NCI-H1930 (cell line): ENCODE measurements around the gene AGTRAP.

Experiments used
- DNase-seq, 2 experiments: peaks; one replicate each; lab custom pipeline; 2025; lab: John Stamatoyannopoulos, UW

The AGTRAP gene

DNA sequence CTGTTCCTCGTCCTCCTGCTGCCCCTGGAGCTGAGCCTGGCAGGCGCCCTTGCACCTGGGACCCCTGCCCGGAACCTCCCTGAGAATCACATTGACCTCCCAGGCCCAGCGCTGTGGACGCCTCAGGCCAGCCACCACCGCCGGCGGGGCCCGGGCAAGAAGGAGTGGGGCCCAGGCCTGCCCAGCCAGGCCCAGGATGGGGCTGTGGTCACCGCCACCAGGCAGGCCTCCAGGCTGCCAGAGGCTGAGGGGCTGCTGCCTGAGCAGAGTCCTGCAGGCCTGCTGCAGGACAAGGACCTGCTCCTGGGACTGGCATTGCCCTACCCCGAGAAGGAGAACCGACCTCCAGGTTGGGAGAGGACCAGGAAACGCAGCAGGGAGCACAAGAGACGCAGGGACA is 29.6 kb upstream of the AGTRAP start:
- DNase-seq, result no peak

DNA sequence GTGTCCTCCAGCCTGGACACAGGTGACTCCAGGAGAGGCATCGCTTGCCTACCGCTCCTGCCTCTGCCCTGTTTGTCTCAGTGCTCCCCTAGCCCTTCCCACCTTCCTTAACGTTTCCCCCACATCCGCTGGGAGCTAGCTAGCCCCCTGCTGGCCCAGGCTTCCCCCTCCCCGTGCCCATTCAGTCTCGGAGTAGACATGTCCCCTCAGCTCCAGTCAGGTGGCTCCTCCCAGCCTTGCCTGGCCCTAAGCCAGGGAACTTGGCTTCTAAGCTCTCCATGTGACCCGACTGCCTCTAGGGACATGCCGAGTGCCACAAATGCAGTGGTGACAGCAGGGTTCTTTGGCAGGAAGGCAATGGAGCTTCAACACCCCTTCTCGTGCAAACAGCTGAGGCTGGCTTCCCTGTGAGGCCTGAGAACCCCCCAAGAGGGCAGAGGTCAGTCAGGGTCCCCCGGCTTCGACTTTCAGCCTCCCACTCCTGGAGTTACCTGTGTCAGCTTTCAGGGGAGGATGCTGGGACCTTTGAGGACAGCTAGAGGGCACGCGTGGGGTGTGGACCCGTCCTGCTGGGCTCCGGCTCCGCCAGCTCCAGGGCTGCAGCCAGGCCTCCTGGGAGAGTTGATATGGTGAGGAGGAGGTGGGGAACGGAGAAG is 28.2 kb upstream of the AGTRAP start:
- no peak for DNase-seq

DNA sequence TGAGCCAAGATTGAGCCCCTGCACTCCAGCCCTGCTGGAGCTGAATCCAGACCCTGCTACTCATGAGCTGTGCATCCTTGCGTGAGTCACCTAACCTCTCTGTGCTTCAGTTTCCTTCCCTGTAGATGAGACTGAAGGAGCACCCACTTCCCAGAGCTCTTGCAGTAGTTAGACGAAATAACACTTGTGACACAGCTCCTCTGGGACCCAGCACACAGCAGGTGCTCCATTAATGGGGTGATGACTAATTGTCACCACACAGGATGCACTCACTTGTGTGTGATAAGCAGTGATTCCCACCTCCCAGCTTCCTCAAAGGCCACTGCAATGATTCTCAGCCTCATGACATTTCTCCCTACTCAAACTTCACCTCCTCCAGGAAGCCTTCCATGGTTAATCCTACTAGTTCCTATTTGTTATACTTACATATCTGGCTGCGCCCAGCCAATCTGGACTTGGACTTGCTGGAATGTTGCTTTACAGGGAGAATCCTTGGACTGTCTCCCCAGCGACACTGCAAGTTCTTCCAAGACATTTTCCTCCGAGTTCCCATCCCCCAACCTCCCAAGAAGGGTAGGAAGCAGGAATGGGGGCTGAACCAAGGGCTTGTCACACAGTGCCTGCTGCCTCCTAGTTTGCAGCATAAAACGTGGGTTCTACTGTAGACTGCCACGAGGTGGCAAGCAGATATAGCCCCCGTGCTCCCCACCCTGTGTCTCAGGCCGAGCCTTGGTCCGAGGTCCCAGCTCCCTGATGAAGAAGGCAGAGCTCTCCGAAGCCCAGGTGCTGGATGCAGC is 27.2 kb upstream of the AGTRAP start:
- DNase-seq, result no peak

DNA sequence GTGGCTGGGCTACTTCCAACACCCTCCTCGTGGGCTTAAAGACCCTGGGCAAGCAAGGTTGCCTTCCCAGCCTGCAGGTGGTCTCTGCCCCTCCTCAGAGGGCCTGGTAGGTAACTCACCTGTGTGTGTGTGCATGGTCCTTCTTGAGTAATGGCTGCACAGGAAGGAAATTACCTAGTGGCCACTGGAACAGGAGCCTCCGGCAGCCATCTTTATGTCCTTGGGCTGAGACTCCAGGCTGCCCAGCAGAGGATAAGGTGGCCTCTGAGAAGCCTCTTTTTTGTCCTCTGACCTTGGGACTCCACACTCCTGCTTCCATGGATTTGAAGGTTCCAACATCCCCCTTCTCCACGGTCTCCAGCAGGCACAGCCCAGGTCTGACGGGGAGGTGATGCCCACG is 24.4 kb upstream of the AGTRAP start:
- DNase-seq, result no peak

DNA sequence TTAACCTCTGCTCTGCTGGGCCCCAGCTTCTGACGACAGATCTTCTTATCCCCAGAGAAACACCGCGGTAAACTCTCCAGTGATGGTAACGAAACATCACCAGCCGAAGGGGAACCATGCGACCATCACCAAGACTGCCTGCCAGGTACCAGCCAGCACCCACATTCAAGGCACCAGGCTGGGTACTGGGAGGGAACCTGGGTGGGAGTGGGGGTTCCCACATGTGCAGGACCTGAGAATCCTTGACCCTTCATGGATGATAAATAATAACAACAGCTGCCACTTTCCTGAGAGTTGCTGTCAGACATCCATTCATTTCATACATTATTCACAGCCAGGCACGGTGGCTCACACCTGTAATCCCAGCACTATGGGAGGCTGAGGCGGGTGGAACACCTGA is 23.7 kb upstream of the AGTRAP start:
- DNase-seq, result no peak

DNA sequence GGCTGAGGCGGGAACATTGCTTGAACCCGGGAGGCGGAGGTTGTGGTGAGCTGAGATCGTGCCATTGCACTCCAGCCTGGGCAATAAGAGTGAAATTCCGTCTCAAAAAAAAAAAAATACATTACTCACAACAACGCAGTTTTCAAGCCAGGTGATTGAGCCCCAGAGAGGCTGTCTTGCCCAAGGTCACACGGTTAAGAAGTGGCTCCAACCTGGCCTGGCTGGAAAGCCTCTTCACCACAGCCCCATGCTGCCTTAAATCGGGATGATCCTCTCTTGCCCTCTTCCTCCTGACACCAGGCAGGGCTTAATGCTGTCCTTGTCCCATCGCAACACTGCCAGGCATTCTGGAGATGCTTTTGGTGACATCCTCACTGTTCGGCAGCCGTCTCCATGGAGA is 22.8 kb upstream of the AGTRAP start:
- no peak for DNase-seq

DNA sequence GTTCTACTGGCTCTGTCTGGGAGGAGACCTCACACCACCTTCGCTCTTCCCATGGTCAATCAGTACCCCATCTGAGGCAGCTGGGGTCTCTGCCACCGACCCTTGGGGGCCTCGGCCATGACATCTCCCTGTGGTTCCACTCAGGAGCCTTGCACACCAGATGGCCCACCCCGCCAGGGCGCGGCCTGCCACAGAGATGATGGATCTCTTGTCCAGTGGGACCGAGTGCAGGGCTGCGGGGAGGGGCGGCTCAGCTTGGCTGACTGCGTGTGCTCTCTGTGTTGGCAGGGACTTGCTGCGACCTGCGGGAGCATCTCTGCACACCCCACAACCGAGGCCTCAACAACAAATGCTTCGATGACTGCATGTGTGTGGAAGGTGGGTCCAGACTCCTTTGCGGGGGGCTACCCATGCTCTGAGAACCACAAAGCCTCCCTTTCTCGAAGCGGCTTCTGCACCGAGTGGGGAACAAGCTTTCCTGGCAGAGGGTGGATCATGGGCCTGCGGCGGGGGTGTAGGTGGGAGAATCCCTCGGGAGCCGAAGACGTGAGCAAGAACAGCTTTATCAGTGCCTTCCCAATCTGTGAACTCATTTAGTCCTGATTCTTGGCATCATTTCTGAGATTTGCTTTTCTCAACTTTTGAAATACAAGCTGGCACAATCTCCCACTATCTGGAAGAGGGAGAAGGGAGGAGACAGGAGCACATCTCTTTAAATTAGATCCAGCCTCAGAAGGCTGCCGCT is 20.9 kb upstream of the AGTRAP start:
- no peak for DNase-seq

DNA sequence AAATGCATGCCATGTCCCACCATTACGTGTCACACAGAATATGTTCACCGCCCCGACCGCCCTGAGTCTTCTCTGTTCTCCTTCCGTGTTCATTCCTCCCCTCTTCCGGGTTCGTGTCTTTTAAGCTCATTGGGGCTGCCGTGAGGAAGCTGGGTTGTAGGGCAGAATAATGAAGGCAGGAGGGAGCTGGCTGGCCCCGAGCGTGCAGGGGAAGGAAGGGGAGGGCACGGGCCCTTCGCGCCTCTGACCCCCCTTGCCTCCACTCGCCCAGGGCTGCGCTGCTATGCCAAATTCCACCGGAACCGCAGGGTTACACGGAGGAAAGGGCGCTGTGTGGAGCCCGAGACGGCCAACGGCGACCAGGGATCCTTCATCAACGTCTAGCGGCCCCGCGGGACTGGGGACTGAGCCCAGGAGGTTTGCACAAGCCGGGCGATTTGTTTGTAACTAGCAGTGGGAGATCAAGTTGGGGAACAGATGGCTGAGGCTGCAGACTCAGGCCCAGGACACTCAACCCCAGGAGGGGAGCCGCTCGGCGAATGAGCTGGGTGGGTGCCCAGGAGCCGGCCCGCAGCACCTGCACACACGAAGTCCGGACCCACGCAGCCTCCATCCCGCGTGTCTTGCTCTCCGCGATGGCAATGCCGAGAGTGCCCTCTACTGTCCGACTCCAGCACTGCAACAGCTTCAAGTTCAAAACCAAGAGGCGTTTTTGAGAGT is 16.5 kb upstream of the AGTRAP start:
- DNase-seq, result peak; percentile 22 to 41

DNA sequence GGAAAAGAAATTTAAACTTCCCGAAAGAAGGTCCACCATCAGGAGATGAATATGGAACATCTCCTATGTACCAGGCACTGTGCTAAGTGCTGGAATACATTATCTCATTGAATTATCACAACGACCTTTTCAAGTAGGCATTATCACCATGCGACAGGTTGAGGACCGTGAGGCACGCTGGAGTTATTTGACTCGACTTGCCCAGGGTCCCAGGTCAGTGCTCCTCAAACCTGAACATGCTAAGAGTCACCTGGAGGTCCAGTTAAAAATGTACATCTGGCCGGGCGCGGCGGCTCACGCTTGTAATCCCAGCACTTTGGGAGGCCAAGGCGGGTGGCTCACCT is 15.9 kb upstream of the AGTRAP start:
- no peak for DNase-seq

DNA sequence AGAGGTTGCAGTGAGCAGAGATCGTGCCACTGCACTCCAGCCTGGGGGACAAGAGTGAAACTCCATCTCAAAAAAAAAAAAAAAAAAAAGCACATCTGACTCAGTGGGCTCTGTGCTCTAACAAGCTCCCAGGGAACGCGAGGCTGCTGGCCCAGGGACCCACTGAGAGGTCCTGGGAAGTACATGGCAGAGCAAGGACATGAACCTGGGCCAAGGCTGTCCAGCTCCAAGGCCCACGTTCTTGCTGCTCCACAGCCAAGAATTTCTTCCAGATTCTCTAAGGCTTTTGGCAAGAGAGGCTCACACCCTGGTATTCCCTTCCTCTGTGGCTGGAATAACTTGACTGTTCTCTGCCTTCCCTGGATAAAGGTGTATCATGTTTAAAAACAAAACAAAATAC is 15.4 kb upstream of the AGTRAP start:
- no peak for DNase-seq

DNA sequence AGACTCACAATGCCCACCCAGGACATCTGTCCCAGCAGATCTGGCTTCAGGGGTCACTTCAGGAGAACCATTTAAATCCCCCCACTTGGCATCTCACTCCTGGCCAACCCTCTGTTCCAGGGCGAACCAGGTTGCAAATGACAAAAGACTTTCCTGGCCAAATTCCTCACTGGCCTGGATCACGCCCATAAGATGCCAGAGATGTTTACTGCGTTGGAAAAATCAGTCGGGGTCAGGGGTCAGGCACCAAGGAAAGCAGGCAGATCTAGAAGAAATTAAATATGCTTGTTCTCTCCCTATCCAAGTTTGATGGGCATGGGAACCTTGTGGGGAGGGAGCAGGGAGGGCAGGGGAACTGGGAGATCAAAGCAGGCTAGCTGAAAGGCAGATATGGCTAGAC is 14.6 kb upstream of the AGTRAP start:
- no peak for DNase-seq

DNA sequence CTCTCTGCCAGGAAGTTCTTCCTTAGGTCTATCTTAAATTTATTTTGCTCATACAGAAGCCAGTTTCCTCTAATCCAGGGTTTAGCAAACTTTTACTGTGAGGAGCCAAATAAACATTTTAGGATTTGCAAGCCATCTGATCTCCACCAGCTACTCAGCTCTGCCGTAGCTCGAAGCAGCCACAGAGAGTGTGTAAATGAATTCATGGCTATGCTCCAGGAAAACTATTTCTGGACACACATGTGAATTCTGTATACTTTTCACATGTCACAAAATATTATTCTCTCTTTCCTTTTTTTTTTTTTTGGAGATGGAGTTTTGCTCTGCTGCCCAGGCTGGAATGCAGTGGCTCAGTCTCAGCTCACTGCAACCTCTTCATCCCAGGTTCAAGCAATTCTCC is 13.4 kb upstream of the AGTRAP start:
- DNase-seq, result no peak

DNA sequence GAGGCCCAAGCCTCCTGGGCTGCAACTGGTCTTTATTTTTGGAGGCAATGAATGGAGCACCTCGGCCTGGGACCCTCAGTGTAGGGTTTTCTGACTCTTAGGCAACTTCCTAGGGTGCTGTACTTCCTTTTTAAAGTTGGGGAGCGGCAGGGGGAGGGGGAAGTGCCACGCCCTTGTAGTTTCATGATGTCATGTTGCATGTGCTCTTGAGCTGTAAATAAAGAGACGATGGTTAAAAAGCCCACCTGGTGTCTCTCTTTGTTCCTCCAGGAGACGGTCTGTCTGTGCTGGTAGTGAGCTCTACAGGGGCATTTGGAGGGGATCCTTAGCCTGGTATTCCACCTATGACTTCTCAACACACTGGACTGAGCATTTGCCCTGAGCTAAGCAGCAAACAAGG is 10.3 kb upstream of the AGTRAP start:
- no peak for DNase-seq

DNA sequence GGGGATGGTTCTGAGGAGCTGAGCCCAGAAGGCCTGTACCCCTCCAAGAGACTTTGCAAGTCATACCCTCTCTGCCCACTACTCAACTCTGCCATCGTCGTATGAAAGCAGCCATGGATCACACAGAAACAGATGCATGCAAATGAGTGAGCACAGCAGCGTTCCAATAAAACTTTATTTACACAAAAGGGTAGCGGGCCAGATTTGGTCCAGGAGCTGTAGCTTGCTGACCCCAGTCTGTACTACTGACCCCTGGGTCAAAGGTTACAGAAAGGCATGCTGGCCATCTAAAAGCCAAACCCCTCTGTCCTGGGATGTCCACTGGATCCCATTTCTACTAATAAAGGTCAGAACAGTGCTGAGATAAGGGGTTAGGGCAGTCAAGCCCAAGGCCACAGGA is 8.8 kb upstream of the AGTRAP start:
- DNase-seq, result no peak

DNA sequence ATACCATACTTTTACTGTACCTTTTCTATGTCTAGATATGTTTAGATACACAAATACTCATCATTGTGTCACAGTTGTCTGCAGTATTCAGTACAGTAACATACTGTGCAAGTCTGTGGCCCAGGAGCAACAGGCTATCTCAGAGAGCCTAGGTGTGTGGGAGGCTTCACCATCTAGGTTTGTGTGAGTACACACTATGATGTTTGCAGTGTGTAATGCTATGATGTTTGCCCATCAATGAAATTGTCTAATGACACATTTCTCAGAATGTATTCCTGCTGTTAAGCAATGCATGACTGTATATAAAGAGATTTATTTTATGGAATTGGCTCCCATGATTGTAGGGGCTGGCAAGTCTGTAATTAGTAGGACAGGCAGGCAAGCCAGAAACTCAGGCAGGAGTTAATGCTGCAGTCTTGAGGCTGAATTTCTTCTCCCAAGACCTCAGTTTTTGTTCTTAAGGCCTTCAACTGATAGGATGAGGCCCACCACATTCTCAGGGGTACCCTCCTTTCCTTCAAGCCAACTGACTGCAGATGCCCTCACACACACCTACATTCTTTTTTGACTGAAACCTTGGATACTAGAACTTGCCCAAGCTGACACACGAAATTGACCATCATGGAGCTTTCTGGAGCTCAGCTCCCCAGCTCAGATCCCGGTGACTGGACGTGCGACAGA is 7.7 kb upstream of the AGTRAP start:
- no peak for DNase-seq

DNA sequence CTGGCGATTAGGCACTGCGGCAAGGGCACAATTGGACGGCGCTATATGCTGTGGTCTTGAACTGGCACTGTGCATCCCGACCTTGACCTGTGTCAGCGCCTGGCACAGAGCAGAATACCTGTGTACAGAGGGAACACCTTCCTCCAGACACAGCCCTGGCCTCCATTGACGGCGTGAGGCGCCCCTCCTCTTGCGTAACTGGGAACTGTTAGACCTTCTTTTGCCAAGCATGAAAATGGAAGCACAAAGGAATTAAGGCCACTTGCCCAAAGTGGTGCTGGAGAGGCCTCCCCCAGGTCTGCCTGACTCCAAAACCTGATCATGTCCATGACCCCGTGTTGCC is 6.8 kb upstream of the AGTRAP start:
- DNase-seq, result no peak

DNA sequence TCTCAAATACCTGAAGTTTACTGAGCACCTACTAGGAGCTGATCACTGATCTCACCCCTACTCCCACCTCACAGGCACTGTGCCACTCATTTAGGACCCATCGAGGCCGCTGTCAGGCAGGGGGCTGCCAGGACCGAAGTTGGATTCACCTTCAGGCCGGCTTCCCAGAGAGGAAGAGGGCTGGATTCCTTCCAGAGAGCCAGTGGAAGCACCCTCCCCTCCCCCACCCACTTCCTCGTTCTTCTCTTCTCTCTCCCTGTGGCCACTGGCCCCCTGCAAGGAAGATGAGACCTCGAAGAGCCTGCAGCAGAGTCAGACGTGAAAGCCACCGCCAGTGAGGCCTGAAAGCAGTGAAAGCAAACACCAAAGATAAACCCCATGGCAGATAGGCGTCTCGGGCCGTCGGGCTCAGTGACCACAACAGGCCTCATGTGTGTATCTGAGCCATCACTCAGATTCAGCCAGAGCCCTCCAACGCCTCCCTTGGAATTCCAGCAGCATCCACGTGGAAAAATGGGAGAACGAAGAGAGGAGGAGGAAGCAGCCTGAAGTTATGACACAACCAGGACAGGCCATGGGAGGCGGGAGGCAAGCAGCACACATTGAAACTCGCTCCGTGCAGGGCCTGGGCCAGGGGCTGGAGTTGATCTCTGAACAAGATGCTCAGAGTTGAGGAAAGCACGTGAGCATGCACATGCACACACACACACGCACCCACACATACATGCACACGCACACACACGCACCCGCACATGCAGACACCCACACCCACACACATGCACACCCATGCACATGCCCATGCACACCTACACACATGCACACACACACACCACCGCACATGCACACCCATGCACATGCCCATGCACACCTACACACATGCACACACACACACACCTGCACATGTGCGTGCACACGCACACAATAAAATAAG is 6.2 kb upstream of the AGTRAP start:
- DNase-seq, result no peak

DNA sequence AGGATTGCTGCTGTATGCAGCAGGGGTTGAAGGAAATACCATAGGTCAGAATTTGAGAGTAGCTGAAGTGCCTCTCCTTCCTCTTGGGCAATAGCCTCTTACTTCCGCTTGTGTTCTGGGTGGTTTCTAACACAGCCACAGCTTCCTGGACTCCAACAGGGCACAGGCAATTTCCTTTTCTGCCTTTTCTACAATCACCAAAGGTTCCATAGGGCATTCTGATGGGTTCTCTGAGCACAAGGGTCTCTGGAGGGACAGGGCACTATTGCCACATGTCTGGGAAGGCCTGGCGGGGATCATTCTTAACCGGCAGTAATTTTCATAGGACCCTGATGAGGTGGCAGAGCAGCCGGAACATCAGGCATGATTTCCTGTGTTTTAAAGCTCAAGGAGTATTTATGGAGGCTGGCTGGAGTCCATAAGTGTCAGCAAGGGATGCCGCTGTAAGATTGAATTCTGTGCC is 5.5 kb upstream of the AGTRAP start:
- DNase-seq, result no peak

DNA sequence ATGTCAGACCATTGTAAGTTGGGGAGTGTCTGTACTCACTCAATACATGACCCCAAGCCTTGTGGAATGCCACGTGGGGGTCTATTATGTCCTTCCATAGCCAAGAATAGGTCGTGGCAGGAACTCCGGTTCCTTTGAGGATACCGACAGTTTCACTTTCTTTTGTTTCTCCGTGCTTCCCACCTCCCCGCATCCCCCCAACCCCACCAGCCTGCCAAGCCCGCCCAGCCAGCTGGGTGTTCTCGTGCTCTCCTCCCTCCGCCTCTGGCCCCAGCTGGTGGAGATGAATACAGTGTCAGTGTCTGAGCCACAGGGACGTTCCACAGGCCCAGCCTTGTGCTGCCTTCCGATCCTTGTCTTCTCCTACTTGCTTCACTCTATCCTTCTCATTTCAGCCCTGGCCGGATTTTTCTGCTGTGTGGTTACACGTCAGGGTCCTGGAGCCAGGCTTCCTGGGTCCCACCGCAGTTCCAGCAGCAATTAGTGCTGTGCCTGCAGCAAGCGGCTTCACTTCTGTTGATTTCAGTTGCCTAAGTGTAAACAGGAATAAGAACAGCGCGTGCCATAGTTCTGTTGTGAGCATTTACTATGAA is 4.1 kb upstream of the AGTRAP start:
- no peak for DNase-seq

DNA sequence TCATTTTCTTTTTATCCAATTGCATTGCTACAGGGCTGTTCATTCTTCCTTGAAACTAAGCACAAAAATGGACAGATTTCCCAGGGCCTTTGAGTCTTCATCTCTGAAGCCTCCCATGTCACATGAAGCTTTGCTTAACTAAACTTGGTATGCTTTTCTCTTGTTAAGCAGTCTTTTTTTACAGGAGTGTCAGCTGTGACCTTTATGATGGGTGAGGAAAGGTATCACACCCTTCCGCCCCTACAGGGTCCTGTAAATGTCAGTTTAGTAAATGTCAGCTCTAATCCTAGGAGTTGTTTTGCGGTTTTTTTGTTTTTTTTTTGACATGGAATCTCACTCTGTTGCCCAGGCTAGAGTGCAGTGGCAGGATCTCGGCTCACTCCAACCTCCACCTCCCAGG is 2.6 kb upstream of the AGTRAP start:
- DNase-seq, result no peak

DNA sequence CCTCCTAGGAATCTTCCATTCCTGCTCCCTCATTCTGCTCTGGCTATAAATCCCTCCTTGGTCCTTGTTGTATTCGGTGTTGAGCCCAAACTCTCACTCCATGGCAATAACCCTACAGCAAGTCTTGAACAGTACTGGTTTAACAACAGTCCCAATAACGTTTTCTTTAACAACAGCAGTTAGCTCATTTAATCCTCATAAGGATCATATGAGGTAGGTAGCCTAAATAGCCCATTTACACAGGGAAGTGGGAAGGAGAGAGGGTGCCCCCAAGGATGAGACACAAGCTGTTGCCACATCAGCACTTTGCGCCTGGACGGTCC is 444 bp upstream of the AGTRAP start:
- DNase-seq, result no peak
